Activated CD4-positive, alpha-beta T cell treated with anti-CD3 and anti-CD28 coated beads, Interleukin-2, amount 50 U/mL, for 16 hours (primary cell): ENCODE data around the gene GJA4.
"Not testable (repeated sequence)": the region's sequence is repeated elsewhere in the genome, so short reads cannot be mapped to it uniquely, and the experiment has no call there.

Source experiments
- DNase-seq: peaks from one replicate; pipeline ENCODE4 v3.0.0-alpha.2; 2020

The GJA4 gene

DNA sequence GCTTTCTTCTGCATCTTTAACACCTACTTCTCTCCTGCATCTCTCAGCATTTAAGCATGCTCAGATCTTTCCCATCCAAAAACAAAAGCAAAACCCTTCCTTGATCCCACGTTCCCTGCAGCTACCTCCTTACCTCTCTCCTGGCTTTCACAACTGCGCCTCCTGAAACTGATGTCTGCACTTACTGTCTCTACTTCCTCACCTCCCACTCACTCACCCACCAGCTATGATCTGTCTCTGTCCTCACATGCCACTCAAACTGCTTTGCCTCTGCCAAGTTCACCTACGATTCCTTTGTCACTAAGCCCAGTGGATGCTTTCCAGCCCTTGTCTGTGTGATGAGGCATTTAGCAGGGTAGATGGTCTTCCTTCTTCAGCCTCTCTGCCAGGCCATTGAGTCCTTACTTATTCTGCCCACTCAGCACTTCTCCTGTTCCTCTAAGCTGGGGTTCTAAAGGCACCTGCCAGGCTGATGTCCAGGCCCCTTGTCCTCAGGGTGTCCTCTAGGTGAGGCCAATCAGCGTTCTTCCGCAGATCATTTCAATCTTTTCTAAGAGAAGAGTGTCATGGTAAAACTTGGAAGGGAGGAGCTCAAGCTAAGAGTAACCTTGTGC lies 21.8 kb upstream of the GJA4 start:
- DNase-seq, result no peak

DNA sequence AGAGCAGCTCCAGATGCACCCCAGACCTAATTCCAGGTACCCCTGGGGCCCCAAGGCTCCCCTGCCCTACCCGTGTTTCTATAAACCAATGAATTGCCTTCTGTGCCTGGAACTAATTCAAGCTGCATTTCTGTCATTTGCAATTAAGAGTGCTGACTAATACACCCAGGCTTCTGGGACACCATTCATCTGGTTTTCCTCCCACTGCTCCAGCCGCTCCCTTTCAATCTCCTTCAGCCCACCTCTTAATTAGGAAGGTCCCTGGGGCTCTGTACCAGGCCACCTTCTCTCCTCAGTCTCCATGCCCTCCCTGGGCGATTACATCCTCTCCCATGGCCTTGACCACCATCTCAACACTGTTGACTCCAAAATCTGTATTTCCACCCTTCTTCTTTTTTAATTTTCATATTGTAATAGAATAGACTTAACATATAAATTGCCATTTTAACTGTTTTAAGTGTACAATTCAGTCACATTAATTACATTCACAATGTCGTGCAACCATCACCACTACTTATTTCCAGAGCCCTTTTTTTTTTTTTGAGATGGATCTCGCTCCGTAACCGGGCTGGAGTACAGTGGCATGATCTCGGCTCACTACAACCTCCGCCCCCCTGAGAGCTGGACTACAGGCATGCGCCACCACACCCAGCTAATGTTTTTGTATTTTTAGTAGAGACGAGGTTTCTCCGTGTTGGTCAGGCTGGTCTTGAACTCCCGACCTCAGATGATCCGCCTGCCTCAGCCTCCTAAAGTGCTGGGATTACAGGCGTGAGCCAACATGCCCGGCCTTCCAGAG lies 21.0 kb upstream of the GJA4 start:
- DNase-seq, result no peak

DNA sequence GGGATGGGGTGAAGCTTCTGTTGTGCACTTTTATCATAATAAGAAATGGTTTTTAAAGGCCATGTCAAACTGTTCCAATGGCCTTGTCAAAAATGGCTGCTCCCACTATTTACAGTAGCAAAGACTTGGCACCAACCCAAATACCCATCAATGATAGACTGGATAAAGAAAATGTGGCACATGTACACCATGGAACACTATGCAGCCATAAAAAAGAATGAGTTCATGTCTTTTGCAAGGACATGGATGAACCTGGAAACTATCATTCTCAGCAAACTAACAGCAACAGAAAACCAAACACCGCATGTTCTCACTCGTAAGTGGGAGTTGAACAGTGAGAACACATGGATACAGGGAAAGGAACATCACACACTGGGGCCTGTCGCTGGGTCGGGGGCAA lies 19.7 kb upstream of the GJA4 start:
- DNase-seq, result not testable (repeated sequence)

DNA sequence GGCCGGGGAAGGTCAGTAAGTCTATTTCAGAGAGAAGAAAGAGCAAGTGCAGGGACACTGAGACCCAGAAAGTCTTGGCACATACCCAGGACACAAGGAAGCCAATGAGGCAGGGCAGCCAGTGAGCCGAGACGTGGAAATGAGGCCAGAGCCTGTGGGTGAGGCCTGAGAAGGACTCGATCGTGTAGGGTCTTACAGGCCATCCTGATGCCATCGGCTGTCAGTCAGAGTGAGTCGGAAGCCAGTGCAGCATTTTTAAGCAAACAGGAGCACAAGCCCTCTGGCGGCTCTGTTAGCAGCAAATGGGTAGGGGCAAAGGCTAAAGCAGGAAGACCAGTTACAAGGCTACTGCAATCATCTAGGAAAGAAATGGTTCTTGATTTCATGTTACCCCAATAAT lies 17.8 kb upstream of the GJA4 start:
- no peak for DNase-seq

DNA sequence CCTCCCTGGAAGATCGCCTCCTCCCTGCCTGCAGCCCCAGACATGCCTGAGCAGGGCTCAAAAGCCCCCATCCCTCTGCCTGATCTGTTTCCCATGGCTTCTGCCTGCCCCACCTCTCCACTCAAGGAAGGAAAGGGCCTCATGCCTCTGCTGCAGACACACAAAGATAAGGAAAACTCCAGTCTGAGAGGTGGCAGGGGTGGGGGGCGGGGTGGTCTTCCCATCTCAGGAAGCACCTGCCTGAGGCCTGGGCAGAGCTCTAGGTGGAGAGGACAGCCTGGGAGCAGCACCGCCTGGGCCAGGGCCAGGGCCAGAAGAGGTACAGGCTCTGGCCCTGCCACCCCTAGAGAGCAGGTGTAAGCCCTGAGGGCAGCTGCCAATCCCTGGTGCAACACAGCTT lies 15.9 kb upstream of the GJA4 start:
- DNase-seq, result no peak

DNA sequence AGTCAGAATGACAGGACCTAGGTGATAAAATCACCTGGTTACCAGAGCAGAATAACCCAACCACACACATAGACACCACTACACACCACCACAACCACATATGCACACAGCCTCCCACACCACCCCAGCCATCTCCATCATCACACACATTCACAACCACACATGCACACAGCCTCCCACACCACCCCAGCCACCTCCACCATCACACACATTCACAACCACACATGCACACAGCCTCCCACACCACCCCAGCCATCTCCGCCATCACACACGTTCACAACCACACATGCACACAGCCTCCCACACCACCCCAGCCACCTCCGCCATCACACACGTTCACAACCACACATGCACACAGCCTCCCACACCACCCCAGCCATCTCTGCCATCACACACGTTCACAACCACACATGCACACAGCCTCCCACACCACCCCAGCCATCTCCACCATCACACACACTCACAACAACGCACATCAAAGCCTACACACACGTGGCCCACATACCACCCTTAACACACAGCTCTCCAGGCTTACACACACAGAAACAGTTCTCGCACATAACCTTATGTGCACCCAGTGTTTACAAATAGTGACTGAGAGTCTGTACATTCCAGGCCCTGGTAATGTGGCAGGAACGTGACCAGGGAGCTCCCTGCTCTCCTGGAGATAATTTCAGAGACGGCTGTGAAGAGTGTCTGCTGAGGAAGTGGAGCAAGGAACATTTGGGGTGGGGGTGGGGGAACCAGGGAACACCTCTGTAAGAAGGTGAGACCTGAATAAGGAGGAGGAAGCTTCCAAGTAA lies 15.1 kb upstream of the GJA4 start:
- DNase-seq, result no peak

DNA sequence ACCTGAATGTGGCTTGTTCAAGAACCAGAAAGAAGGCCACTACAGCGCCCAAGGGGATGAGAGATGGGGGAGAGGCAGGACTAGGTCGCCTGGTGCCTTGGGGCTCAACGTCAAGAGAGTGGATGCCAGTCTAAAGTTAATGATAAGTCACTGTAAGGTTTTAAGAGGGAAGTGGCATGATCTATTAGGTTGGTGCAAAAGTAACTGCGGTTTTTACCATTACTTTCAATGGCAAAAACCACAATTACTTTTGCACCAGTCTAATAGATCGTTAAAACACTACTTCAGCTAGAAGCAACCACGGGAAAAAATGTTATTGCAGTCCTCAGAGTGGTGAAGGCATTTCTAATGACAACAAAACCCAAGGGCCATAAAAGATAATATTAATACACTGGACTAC lies 14.4 kb upstream of the GJA4 start:
- no peak for DNase-seq

DNA sequence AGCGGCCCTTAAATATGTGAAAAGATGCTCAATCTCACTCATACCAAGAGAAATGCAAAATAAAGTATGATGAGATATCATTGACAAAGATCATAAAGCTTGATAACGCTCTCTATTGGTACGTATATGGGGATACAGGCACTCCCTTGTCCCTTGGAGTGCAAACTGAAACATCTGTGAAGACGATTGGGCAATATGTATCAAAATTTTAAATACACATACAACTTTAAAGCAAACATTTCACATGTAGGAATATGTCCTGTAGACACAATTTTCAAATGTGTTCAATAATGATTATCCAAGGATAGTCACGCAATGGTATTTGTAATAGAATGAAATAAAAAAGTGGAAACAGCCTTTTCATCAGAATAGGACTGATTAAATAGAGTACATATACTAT lies 13.8 kb upstream of the GJA4 start:
- no peak for DNase-seq

DNA sequence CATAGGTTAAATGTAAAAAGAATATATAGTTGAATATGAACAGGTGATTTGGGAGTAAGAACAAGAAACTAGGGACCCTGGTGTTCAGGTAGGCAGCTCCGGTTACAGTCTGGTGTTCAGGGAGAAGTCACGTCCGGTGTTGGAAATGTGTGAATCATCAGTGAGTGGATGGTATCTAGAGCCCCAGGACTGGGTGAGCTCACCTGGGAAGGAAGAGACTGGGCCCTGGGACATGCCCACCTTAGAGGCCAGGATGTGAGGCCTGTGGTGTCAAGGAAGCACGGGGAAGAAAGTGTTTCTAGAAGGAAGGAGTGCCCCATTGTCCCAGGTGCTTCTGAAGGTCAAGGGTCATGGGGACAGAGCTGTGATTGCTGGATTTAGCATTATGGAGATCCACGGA lies 13.3 kb upstream of the GJA4 start:
- DNase-seq, result no peak

DNA sequence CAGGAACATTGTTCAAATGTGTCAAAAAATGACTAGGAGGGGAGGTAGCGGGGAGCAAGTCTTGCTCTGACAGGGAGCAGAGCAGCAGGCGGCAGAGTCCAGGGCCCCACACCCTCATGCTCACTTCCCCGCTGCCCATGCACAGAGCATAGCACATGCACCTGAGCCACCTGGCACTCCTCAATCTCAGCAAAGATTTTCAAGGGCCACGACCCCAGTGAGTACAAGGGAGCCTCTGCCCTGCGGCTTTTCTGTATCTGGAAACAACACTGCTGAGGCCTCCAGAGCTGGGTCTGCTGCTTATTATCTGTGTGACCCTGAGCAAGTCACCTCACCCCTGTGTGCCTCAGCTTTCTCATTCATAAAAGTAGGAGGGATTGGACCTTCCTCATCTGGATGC lies 12.8 kb upstream of the GJA4 start:
- DNase-seq, result no peak

DNA sequence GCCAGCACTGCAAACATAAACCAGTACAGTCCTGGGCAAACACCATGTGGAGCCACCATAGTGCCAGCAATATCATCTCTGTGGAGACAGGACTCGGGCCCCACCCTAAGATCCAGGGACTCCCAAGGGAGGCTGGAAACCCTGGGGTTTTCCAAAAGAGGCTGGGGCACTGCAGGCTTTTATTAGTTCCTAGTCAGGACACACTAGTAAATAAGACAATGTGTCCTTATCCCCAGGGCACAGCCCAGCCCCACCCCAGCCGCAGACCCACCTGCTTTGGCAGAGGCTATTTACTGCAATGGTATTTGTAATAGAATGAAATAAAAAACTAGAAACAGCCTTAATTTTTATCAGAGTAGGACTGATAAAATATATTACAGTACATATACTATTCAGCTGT lies 12.3 kb upstream of the GJA4 start:
- DNase-seq, result no peak

DNA sequence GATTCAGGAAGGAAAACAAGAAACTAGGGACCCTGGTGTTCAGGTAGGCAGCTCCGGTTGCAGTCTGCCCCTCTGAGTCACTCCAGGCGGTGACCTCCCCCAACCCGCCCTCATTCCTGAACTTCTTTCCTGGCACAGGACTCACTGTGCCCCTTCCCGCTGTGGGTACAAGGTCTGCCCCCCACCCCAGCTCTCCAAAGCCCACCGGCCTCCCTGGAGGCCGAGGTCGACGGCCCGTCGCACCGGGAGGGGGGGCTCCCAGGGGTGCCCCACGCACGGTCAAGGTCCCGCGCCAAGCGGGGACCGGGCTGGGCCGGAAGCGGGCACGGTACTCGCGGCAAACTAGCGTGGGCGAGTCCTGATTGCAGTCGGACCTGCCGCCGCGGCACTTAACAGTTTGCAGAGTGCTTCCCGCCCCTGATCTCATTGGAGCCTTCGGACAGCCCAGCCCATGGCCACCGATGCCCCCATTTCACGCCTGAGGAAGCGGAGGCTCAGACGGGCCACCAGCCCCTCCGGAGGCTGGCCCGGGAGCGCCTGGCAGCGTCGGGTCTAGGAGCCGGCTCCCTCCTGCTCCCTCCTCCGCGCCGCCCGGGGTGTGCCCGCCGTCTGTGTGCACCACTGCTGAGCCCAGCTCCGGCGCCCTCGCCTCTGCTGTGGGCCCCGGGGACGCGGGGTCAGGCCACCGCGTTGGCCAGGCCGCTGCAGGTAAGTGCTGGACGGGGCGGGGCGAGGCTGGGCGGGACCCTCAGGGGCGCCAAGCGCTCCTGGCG lies 11.5 kb upstream of the GJA4 start, which contains the start of gene GJB3:
Gene GJB3, plus strand, starts transcription at position 144 of the 773 bp plus-strand sequence. CDS start 3,549 bp downstream, outside the sequence.
- DNase-seq, result no peak

DNA sequence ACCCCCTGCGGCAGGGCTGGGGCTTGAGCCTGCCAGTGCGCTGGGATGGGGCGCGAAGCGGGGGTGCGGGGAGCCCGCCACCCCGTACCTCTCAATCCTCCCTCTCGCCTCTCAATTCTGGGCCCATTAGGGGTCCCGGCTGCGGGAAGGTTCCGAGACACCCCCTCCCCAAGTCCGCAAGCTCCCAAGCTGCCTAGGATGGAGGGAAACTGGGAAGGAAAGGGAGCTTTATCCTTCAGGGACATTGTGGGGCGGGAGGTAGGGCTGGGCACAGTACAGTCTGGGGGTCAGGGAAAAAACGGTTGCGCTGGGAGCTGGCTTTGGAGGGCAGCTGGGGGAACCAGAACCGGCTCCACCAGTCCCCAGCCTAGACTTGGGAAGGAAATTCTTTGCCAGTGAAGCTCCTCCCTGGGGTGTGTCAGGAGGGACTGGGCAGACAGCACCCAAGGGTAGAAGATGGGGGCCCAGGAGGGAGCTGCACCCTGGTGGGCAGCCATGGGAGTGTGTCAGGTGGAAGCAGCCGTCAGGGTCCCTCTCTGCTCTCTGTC lies 10.9 kb upstream of the GJA4 start:
- no peak for DNase-seq

DNA sequence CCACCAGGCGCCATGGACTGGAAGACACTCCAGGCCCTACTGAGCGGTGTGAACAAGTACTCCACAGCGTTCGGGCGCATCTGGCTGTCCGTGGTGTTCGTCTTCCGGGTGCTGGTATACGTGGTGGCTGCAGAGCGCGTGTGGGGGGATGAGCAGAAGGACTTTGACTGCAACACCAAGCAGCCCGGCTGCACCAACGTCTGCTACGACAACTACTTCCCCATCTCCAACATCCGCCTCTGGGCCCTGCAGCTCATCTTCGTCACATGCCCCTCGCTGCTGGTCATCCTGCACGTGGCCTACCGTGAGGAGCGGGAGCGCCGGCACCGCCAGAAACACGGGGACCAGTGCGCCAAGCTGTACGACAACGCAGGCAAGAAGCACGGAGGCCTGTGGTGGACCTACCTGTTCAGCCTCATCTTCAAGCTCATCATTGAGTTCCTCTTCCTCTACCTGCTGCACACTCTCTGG lies 8.0 kb upstream of the GJA4 start:
- no peak for DNase-seq

DNA sequence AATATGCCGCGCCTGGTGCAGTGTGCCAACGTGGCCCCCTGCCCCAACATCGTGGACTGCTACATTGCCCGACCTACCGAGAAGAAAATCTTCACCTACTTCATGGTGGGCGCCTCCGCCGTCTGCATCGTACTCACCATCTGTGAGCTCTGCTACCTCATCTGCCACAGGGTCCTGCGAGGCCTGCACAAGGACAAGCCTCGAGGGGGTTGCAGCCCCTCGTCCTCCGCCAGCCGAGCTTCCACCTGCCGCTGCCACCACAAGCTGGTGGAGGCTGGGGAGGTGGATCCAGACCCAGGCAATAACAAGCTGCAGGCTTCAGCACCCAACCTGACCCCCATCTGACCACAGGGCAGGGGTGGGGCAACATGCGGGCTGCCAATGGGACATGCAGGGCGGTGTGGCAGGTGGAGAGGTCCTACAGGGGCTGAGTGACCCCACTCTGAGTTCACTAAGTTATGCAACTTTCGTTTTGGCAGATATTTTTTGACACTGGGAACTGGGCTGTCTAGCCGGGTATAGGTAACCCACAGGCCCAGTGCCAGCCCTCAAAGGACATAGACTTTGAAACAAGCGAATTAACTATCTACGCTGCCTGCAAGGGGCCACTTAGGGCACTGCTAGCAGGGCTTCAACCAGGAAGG lies 7.4 kb upstream of the GJA4 start:
- DNase-seq, result no peak

DNA sequence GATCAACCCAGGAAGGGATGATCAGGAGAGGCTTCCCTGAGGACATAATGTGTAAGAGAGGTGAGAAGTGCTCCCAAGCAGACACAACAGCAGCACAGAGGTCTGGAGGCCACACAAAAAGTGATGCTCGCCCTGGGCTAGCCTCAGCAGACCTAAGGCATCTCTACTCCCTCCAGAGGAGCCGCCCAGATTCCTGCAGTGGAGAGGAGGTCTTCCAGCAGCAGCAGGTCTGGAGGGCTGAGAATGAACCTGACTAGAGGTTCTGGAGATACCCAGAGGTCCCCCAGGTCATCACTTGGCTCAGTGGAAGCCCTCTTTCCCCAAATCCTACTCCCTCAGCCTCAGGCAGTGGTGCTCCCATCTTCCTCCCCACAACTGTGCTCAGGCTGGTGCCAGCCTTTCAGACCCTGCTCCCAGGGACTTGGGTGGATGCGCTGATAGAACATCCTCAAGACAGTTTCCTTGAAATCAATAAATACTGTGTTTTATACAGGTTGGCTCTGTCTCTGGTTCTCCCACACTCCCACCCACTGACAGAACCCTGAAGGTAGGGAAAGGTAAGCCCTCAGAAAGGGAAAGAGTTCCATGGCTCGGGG lies 6.8 kb upstream of the GJA4 start:
- no peak for DNase-seq

DNA sequence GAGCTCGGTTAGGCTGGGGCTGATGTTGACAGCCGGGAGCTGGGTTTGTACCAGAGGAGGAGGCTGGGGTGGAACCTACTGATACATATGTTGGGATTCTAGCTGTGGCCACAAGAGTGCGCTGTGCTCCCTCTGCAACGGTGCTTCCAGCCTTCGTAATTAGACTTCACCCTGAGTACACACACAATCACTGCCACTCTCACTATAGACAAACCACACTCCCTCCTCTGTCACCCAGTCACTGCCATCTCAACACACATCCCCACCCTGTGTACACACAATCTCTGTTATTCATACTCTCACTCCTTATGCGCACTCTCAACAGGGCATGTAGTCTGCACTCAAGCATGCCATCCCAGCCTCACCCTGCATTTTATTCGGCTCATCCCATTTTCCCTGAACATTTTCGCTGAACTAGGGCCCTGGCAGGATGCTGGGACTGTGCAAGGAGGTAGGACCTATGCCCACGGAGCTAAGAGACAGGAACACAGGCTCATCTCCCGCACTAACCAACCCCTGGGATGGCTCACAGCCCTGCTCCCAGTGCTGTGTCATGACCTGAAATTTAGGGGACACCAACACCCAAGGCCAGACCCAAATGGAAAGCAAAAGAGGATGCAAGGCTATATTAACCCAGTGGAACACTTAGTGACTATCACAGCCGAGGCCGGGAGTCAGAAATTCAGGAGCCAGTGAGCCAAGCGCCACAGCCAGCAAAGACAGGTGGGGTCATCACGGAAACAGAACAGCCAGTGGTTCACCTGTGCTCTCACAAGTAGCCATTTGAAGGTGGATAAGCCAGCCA lies 6.1 kb upstream of the GJA4 start:
- peak; percentile 71 for DNase-seq

DNA sequence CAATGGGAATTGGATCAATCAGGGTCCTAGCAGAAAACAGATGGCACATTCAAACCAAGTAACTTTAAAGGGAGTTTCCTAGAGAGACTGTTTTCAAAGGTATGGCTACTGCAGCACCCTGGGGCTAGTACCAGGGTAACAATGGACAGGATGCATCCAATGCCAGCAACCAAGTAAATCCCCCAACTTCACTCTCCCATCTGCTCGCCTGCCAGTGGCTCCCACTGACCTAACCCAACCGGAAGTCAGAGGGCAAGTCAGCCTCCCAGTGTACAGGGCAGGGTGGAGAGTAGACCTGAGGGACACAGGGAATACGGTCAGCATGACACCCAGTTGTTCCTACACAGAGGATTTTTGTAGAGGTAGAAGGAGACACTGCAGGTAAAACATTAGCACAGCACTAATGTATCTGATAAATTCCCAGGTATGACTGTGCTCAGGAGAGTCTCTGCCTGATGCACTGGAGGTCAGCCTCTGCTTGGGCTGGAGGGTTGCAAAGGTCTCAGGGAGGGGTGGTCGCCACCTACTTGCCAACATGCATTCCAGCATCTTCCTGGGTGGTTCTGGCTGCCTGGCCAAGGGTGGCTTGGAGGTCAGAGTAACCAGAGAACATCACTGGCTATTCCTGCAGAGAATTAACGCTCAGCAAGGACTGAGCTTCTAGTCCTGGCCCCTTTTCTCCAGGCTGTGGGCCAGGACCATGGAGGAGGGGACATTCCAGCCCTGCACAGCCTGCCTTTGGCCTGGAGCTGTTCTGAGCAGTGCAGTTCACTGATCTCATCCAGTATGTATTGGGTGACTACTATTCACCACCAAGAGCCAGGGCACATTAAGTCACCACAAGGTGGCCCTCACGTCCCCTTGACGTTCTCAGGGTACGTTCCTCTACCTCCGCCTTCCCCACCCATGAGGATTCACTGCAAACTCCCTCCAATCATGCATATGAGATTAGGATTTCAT lies 5.1 kb upstream of the GJA4 start:
- DNase-seq, result no peak

DNA sequence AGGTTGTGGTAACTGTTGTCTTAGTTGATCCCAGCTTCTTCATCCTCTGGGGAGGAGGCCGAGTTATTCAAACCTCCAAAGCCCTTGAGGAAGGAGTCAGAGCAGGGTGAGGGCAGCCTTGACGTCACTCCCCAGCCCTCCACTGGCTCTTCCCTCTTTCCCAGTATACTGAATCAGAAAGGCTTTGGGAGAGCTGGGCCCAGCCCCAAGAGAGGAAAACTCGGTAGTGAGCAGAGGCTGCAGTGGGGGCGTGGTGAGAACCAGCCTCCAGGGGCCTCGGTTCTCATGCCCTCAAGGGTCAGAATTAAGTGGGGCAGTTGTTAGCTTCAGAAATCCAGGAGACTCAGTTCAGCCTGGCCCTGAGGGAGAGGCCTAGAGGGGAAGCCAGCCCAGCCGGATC lies 1.8 kb upstream of the GJA4 start:
- no peak for DNase-seq

DNA sequence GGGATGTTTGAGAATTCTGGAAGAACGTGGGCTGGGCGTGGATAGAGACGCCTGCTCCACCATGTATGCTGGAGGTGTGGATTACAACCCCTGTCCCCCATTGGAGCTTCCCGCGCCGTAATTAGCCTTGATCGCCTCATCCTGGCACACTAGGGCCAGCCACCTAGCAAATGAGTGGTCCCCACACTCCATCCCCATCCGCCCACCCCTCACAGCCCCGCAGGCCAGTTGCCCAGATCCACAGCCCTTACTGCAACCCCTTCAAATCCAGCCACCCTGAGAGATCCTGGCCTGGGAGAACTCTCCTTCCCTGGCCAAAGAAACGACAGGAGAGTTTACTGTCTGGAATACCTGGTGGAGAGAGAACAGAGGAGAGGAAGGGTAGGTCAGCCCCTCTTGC lies 375 bp upstream of the GJA4 start:
- no peak for DNase-seq
